NCI-H345 treated with DMSO at 0.1 percent for 48 hours (cell line): ENCODE results near the gene RPRD1B.

Source experiments
- DNase-seq: peaks from one replicate; lab custom pipeline; 2025; ENCODE audit not compliant: unreplicated experiment; lab: John Stamatoyannopoulos, UW

Gene RPRD1B

DNA sequence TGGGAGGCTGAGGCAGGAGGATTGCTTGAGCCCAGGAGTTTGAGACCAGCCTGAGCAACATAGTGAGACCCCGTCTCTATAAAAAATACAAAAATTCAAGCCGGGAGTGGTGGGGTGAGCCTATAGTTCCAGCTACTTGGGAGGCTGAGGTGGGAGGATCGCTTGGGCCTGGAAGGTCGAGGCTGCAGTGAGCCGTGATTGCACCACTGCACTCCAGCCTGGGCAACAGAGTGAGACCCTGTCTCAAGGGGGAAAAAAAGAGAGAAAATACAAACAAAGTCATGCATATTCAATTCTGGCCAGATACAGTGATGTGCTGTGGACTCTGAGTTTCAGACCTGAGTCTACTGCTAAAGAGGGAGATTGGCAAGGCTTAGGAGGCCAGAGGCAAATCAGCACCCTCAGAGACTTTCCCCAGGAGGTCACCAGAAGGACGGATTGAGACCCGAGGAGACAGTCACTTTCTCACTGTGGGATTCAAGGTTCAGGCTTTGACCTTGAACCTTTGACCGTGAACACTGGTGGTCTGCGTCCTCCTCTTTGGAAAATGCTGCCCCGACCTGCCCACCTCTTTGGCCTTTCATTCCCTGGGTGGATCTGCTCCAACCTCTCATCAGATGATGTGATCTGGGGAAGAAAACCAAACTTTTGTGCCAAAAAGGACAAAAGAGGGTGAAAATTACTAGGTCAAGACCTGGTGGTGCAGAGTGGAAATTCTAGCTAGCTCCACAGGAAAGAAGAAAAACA lies 100.3 kb downstream of the RPRD1B start:
- DNase-seq: no peak

DNA sequence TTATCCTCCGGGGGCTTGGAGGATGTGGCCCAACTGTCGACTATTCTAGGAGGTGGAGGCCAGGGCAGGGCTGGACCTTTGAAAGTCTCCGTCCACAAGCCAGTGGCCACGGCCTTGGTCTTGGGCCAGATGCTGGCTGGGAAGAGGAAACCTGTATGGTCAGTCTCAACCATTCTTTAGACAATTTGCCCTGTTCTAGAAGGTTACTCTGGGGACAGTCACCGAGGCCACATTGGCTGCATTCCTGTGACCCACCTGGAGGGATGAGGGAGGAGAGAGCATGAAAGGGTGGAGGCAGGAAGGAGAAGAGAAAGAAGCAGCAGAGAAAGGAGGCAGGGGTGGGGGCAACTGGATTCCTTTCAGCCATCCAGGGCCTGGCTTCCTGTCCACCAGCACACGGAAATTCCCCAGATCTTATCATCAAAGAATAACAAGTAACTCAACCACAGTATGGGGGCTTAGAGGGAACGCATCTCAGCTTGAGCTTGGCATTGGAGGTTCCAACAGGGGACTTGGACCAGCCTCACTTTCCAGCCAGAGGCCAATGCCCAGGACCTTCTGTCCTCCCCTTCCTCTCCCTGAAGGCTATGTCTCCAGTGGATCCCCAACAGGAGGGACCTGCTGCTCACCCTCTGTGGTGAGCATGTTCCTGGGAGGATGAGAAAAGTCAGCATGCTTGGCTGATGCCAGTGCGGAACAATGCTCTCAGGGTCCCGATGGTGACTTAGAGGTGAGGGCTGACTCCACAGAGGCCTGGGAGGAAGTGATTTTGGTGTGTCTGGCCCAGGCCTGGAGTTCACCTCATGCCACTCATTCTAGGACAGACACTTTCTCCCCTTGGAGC lies 101.1 kb downstream of the RPRD1B start:
- no peak for DNase-seq

DNA sequence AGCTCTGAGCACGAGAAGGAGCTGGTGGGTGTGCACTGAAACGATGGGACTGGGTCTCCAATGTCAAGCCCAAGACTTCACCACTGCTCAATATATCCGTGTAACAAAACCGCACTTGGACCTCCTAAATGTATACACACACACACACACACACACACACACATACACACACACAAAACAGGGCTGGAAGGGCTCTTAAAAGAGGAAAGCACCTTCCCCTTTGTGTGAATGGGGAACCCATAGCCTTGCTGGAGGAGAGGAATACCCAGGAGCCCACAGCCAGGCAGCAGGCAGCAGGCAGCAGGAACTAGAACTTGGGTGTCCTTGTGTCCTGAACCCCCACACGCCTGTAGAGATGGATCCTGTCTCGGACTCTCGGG lies 101.7 kb downstream of the RPRD1B start:
- DNase-seq: no peak

DNA sequence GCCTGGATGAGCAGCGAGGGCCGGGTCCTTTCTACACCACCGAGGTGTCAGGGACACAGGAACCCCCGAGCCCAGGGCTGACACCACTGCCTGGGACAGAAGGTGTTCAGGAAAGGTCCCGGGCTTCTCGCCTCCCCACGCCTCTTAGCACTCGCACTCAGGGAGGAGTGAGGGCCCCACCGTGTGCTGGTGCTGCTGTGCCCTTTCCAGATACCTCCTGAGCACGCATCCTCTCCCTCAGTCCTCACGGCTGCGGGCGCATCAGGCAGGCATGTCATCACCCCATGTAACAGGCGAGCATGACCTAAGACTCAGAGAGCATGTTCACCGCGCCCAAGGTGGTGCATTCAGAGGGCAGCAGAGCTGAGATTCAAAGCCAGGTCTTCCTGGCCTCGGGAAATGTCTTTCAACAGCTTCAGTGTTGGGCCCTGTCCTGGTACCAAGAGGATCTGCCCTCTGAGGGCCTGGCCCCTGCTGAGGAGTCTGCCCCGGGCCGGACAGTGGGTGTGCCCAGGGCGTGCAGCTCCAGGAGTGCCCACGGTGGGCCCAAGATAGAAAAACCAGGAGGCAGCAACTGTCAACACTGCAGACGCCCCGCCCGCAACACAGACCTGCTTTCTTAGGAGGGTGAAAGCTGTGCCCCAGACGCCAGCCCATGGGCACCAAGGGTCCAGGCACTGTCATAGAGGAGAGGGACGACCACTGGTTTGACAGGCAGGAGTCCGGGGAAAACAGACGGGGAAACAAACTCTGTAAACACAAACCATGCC lies 102.3 kb downstream of the RPRD1B start:
- no peak for DNase-seq

DNA sequence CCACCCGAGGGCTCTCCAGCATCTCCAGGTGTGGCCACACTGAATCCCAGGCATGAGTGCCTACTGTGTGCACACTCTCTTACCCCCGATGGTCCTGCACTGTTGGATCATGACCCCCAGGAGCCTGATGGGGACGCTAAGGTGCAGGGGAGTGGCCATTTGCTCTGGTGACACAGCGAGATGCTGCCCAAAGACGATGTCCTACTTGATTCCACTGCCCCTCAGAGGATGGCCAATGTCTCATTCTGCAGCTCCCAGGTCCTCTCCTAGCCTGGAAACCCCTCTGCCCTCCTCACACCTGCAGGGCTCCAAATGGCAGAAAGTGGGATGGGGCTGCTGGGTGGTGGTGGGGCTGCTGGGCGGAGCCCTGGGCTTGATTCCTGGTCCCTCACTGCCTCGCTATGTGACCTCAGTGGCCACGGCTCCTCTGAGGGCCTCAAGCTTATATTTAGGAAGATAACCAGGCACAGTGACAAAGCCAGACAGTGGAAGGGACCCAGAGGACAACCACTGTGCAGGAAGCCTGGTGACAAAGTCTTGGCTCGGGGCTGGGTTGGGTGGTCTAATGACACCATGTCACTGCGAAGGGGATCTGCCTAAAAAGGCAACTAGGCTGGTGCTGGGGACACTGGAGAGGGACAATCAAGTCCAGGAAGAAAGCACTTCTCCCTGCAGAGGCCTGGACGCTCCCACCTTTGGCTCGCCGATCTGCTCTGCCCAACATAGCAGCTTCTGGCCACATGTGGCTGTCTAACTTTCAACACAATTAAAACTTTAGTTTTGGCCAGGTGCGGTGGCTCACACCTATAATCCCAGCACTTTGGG lies 103.1 kb downstream of the RPRD1B start:
- DNase-seq: no peak

DNA sequence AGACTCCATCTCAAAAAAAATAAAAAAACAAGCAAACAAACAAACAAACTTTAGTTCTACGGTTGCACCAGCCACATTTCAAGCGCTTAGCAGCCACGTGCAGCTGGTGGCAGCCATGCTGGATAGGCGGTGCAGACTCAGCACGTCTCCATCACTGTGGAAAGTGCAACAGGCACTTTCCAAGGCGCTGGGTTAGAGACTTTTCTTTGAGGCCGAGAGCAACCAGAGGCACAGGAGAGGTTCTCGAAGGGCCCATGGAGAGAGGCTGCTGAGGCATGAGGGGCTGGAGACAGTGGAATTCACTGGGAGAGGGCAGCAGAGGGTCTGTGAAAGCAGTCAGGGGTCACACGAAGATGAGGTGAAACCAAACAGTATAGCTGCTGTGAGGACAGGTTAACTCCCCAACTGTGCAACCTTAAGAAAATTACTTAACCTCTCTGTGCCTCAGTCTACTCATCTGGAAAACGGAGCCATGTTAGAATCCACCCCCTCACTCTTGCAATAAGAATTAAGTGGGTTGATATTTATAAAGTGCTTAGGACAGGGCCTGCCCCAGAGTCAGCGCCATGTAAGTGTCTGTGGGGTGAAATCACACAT lies 104.0 kb downstream of the RPRD1B start:
- no peak for DNase-seq

DNA sequence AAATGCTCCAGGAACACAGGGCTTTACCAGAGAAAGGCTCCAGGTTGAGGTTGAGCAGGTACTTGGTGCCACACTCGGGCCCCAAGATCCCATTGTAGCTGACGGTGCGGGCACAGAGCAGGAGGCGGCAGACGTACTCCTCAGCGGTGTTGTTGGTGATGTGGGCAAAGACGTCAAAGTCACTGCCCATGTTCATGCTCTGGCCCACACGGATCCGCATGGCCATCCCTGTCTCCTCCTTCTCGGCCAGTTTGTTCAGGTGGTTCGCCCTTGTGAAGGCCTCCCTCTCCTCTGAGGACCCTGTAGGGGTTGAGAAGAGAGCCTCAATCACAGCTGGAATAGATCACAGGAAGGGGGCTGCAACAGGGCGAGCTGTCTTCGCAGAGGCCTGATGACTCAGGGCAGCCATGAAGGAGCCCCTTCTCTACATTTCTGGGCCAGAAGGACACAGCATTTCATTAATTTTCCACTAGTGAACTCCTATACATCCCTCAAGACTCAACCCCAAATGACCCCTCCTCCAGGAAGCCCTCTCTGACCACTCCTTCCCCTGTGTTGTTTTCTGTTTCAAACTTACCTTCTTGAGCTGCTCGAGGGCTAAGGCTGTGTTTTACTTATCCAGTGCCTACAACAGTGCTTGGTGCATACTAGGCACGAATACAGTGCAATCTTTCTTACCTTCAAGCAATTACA lies 104.7 kb downstream of the RPRD1B start:
- DNase-seq: no peak

DNA sequence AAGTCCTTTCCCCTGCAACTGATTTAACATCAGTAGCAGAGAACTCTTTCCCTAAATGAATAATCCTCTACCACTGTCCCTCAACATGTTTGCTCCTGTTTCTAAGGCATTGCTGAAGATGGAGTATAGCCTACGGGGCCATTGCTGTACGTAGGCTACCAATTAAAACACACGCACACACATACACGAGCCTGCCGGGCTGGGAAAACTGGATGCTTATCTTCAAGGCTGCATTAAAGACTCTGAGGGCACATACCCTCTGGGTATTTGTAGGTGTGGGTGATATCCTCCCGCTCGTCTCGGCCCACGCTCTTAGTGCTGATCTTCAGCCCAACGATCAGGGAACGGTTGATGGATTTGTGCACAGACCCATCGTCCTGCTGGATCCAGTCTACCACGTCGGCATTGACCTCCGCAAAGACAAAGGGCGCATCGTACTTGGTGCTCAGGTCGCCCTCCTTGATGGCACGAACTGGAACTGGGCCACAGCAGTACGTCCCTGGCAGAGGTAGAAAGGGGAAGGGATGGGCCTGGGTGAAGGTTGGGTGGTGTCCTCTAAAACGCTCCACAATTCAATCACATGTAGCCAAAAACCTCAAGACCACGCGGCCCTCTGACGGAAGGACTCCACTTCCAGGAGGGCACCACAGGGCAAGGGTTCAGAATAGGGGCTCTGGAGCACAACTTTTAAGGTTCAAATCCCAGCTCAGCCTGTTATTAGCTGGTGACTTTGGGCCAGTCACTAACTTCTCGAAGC lies 105.8 kb downstream of the RPRD1B start:
- DNase-seq: no peak

DNA sequence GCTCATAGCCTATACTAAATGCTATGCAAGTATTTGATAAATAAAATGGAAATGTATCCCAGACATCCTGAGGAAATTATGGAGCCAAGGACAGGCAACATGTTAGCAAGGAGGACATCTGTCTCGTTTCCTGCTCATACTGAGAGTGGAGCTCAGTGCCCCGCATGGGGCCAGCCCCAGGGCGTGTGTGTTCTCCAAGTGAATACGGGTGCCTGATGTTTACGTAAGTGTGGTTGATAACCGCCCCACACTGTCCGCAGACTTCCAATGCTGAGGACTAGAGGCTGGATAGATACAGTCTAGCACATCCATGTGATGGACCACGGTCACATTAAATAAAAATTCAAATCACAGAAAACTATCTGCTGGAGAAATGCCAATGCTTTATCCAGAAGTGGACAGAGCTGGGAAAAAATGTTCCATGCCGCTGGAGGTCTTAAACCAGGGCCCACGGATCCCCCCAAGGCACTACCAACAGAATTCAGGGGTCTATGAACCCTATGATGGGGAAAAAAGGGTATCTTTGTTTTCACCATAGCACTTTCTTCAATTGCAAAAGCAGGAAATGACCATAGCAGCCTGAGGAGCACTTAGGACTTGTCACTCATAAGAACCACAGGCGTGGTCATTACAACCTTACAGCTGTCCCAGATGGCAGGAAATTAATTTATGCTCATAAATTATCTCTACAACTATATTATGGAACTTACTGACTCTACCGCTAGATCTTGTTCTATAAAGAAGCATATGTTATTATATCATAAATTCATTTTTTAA lies 106.6 kb downstream of the RPRD1B start:
- peak; percentile 36 for DNase-seq

DNA sequence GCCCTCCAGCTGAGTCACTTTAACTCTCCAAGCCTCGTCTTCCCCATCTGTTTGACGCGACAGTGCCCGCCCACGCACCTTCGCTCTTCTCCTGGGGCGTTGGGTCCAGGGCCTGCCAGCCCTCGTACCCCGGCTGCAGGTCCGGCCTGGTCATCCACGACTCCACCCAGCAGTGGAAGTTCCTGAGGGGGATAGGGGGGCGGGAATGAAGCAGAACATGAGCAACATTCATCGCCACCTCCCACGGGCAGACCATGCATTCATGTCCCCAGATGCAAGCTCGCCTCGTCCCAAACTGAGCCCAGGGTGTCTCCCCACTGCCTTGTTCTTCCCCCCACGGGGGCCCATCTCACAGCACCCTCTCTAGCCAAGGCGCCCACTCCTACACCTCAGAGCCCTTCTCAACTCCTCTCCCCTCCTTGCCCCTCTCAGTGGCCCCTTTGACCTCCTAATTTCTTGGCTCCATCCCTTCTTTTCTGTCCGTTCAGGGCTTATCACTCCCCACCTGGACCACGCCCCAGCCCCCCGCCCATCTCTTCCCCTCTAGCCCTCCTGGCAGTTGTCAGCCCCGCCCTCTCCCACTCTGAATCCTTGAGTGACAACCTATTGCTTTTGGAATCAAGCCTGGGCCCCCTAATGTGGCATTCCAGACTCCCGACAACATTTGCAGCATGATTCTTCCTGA lies 107.8 kb downstream of the RPRD1B start:
- DNase-seq: no peak
